ENCODE data around the gene MGAT4D.

- TF ChIP-seq, protein P1, sequence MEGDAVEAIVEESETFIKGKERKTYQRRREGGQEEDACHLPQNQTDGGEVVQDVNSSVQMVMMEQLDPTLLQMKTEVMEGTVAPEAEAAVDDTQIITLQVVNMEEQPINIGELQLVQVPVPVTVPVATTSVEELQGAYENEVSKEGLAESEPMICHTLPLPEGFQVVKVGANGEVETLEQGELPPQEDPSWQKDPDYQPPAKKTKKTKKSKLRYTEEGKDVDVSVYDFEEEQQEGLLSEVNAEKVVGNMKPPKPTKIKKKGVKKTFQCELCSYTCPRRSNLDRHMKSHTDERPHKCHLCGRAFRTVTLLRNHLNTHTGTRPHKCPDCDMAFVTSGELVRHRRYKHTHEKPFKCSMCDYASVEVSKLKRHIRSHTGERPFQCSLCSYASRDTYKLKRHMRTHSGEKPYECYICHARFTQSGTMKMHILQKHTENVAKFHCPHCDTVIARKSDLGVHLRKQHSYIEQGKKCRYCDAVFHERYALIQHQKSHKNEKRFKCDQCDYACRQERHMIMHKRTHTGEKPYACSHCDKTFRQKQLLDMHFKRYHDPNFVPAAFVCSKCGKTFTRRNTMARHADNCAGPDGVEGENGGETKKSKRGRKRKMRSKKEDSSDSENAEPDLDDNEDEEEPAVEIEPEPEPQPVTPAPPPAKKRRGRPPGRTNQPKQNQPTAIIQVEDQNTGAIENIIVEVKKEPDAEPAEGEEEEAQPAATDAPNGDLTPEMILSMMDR (IDR thresholded peaks at IDR 0.05) = no peak
- TF ChIP-seq POLR2A (IDR thresholded peaks at IDR 0.05) = no peak
Measured at GRCh38 chr4:140426610-140427105, 71.4 kb downstream of the MGAT4D start.

All from gastroesophageal sphincter (tissue), 3 donors.